Forelimb muscle (tissue), 1 donor: ENCODE results near the gene STRBP. TPM values are rescaled to one million over a fixed set of nuclear protein-coding genes. Genes with fewer than 3 reads are reported as not detected.

Source experiments
- DNase-seq: peaks from one replicate; pipeline ENCODE4 v3.0.0-alpha.2; 2013; ENCODE audit warnings: low read depth
- polyA plus RNA-seq: library from polyadenylated mRNA; unstranded; fragments of 120-200 nt; gene quantifications from one replicate; pipeline ENCODE4 v1.2.1, GENCODE V29; 2013; ENCODE audit not compliant: insufficient read length

Gene STRBP
- polyA plus RNA-seq, 1 donor = 10.0 TPM

GRCh38 chr9:123131993-123132392 lies 136.4 kb downstream of the STRBP start:
- no peak for DNase-seq

GRCh38 chr9:123131258-123131657 lies 137.1 kb downstream of the STRBP start:
- DNase-seq = no peak

- DNase-seq = no peak
These were observed 139.0 kb downstream of the STRBP start for GRCh38 chr9:123129423-123129822.

GRCh38 chr9:123128591-123128990 lies 139.8 kb downstream of the STRBP start:
- no peak for DNase-seq

- DNase-seq = no peak
These were observed 140.8 kb downstream of the STRBP start for GRCh38 chr9:123127512-123128075.

- no peak for DNase-seq
These were observed 146.9 kb downstream of the STRBP start for GRCh38 chr9:123121457-123121856.

- DNase-seq = no peak
These were observed 147.4 kb downstream of the STRBP start for GRCh38 chr9:123120953-123121352.

GRCh38 chr9:123120131-123120530 lies 148.3 kb downstream of the STRBP start:
- no peak for DNase-seq

- DNase-seq = no peak
These were observed 148.8 kb downstream of the STRBP start for GRCh38 chr9:123119566-123119965.

- no peak for DNase-seq
These were observed 152.3 kb downstream of the STRBP start for GRCh38 chr9:123116036-123116435.

GRCh38 chr9:123115146-123115913 lies 153.1 kb downstream of the STRBP start:
- no peak for DNase-seq

- DNase-seq = no peak
These were observed 155.2 kb downstream of the STRBP start for GRCh38 chr9:123113185-123113584.

- DNase-seq = no peak
These were observed 156.1 kb downstream of the STRBP start for GRCh38 chr9:123112015-123112975.

GRCh38 chr9:123111427-123112014 lies 156.9 kb downstream of the STRBP start:
- no peak for DNase-seq

- no peak for DNase-seq
These were observed 158.7 kb downstream of the STRBP start for GRCh38 chr9:123109540-123110279.

- DNase-seq = no peak
These were observed 159.4 kb downstream of the STRBP start for GRCh38 chr9:123108976-123109375.

- no peak for DNase-seq
These were observed 160.6 kb downstream of the STRBP start for GRCh38 chr9:123107639-123108285.

GRCh38 chr9:123105490-123105889 lies 162.9 kb downstream of the STRBP start:
- no peak for DNase-seq

GRCh38 chr9:123104807-123105206 lies 163.6 kb downstream of the STRBP start:
- no peak for DNase-seq

- DNase-seq = no peak
These were observed 165.8 kb downstream of the STRBP start for GRCh38 chr9:123102375-123103113.
